Measurements from ENCODE around the gene NRP2. TPM values are rescaled to one million over a fixed set of nuclear protein-coding genes. Genes with fewer than 3 reads are reported as not detected.

NRP2 gene
- total and polyA plus RNA-seq, 9 donors: 47.9 to 143 (median 106) TPM

DNA sequence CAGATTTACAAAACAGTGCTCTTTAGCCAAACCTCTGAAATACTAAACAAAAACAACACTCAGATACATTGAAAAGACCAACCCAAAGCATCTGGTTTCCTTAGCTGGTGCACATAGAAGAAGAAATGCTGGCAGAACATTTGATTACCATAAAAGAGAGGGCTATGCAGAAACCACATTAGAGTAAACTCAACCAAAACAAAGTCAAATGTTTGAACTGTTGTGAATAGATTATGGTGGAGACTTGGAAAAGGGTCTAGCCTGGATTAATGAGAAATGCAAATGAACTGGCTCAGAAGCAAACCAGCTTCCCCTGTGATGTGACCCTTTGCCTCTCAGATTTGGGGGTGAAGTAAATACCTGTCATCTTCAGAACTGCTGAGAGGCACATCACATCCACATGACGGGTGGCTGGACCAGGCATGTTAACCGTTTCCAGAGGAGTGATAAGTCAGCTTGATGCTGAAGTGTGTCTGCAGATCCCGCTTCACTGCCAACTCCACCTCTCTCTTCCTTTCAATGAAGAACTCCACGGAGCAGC, 153.0 kb downstream of the NRP2 start:
- WGBS, 3 donors: 9 to 22% (median 13%) methylated on average over 4 of the region's 4 CpGs
- Histone ChIP-seq H3K27ac (no peak overlapping the region), H3K36me3 (no peaks in the 10 kb centered on the region), H3K4me1 (ENCODE audit: insufficient read depth) (peaks cover 10% of the 10 kb centered on the region), H3K4me3 (no peak overlapping the region), H3K27me3 (no peaks in the 10 kb centered on the region), H3K9me3 (no peaks in the 10 kb centered on the region)
- intact Hi-C loops (cut with DNase I): no loop called here
- no peak for TF ChIP-seq POLR2A (IDR thresholded peaks at IDR 0.05)
- TF ChIP-seq CTCF (IDR thresholded peaks at IDR 0.05): no peak
- no peak for TF ChIP-seq EP300 (IDR thresholded peaks at IDR 0.05)
- DNase-seq: peak in 1 of 5 donors; percentile 17

DNA sequence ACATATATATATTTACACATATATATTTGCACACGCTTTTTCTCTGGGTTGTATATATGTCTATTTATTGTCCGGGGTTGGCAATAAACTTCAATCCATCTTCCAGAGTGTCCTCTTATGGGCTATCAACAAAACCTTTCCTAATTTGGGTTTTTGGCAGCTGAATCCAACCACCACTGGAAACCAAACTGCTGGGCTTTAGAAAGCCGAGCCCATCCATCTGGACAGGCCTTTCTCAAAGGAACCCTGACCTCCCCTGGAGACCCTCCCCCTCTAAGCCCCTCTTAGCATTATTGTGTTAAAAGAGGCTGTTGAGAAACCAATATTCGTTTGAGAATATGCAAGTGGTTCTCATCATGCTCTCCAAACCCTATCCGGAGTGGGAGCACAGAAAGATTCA, 153.6 kb downstream of the NRP2 start:
- 11 to 18% (median 16%) methylated on average over 5 of the region's 5 CpGs for WGBS, 3 donors
- no peak for DNase-seq
- Histone ChIP-seq H3K27me3 (no peaks in the 10 kb centered on the region), H3K27ac (no peak overlapping the region), H3K9me3 (no peaks in the 10 kb centered on the region), H3K4me1 (ENCODE audit: insufficient read depth) (peaks cover 10% of the 10 kb centered on the region), H3K4me3 (no peak overlapping the region), H3K36me3 (no peaks in the 10 kb centered on the region)
- no peak for TF ChIP-seq CTCF (IDR thresholded peaks at IDR 0.05)
- no peak for TF ChIP-seq POLR2A (IDR thresholded peaks at IDR 0.05)
- TF ChIP-seq EP300 (IDR thresholded peaks at IDR 0.05): no peak
- intact Hi-C loops (cut with DNase I): no loop called here

DNA sequence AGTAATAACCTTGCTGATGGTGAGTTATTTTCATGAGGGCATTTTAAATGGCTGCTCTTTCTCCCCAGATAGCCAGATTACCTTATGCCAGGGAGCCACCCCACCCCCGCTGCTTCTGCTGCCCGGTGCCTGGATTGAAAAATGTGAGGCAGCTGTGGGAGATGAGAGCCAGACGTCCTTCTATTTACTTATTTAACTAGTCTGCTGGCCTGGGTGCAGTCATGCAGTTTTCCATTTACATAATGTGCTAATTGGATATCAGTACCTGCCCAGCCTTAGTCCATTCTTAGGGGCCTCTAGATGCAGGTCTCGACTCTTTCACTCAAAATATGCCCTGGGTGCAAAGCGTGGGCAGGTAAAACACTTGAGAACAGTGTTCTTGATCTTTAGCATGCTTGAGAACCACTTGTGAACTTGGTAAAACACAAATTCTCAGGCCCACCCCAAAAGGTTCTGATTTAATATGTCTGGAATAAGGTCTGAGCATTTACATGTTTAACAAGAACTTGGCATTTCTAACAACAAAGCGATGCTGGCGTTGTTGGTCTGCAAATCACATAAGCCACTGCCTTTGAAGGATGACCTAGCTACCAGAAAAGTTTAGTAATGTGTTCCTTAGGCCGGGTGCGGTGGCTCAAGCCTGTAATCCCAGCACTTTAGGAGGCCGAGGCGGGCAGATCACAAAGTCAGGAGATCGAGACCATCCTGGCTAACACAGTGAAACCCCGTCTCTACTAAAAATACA, 154.3 kb downstream of the NRP2 start:
- Histone ChIP-seq H3K4me3 (no peak overlapping the region), H3K4me1 (ENCODE audit: insufficient read depth) (peaks cover 10% of the 10 kb centered on the region), H3K9me3 (no peaks in the 10 kb centered on the region), H3K27ac (no peak overlapping the region), H3K36me3 (no peaks in the 10 kb centered on the region), H3K27me3 (no peaks in the 10 kb centered on the region)
- TF ChIP-seq EP300 (IDR thresholded peaks at IDR 0.05) (no peak), CTCF (IDR thresholded peaks at IDR 0.05) (no peak), POLR2A (IDR thresholded peaks at IDR 0.05) (no peak)
- intact Hi-C loops (cut with DNase I): no loop called here
- no peak for DNase-seq
- 75 to 82% (median 81%) methylated on average over 13 of the region's 13 CpGs for WGBS, 3 donors

DNA sequence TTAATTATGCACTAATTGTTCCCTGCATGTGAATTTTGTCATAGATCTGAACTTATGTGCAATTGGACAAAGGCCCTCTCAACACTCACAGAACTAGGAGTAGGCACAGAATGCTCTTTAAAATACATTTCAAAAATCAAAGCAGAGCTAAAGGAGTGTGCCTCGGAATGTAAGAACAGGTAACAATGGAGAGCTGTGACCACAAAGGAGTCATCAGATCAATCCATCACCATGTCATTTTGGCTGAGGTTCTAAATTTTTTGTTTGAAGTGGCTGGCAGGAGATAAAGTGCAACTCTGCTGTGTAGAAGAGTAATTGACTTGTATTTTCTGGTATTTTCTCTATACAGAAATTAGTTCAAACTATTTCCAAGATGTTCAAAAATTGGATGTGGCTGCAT, 155.4 kb downstream of the NRP2 start:
- H3K4me3 ChIP-seq: no peak overlapping the region
- WGBS, 3 donors: 89 to 95% (median 94%) methylated on average over 1 of the region's 1 CpG
- intact Hi-C loops (cut with DNase I): no loop called here
- H3K9me3 ChIP-seq: no peaks in the 10 kb centered on the region
- no peaks in the 10 kb centered on the region for H3K36me3 ChIP-seq
- peaks cover 10% of the 10 kb centered on the region for H3K4me1 ChIP-seq (ENCODE audit: insufficient read depth)
- TF ChIP-seq CTCF (IDR thresholded peaks at IDR 0.05) (no peak), EP300 (IDR thresholded peaks at IDR 0.05) (no peak), POLR2A (IDR thresholded peaks at IDR 0.05) (no peak)
- H3K27ac ChIP-seq: no peak overlapping the region
- no peak for DNase-seq
- no peaks in the 10 kb centered on the region for H3K27me3 ChIP-seq

Measured in ovary (tissue), 9 donors.